ENCODE results near the gene SMIM38. TPM values are rescaled to one million over a fixed set of nuclear protein-coding genes. Genes with fewer than 3 reads are reported as not detected.

Gene SMIM38
- total RNA-seq, 1 experiment from 2014 or later = not detected

DNA sequence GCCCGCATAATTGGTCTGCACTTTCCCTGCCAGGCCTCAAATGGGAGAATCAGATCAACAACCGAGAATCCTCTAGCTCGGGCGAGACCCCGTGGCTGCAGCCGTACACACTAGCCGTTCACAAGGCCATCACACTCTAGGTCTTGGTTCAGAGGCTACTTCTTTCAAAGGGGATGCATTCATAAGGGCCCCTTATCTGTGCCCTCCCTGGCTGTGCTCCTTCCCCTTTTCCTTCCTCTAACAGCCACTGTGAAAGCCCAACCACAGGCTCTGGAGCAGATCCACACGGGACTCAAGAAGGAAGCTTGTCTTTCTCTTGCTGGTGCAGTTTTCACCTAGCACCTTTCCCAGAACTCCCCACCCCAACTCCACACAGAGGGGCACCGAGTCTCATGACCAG is 24.5 kb downstream of the SMIM38 start:
- no peak for DNase-seq
- H3K27me3 ChIP-seq = no peaks in the 10 kb centered on the region

DNA sequence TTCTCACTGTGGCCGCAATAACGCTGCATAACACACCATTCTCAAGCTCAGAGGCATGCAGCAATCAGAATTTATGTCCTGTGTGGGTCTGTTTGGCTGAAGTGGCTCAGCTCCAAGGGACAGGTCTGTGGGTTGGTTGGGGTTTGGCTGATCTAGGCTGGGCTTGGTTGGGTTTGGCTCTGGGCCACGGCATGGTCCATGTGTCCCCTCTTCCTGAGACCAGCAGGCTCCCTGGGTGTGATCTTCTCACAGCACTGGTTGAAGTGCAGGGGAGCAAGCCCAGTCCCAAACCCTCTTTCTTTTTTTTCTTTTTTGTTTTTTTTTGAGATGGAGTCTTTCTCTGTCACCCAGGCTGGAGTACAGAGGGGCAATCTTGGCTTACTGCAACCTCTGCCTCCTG is 25.0 kb downstream of the SMIM38 start:
- Histone ChIP-seq H3K36me3 (no peaks in the 10 kb centered on the region), H3K27me3 (no peaks in the 10 kb centered on the region), H3K4me3 (no peak overlapping the region), H3K9me3 (no peaks in the 10 kb centered on the region)
- DNase-seq = no peak

More for the DNA sequence above, 24.5 kb downstream of the SMIM38 start:
- Histone ChIP-seq H3K4me3 (no peak overlapping the region), H3K9me3 (no peaks in the 10 kb centered on the region), H3K36me3 (no peaks in the 10 kb centered on the region)

DNA sequence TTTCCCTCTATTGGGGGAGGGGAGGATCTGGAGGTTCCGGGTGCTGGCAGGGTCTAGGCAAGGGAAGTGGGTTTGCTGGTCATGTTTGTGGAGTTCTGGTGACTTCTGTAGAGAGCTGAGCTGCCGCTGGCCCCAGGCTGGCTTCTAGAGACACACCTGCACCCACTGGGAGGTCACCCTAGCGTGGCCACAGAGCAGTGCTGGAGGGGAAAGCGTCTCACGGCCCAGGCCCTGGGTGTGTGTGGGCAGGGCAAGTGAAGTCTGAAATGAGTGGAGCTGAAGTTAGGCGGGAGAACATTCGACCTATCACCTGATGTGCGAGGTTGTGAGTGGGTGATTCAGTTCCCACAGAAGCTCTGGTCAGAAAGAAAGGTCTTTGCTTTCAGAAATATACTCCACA is 27.9 kb downstream of the SMIM38 start:
- H3K36me3 ChIP-seq = no peaks in the 10 kb centered on the region
- no peaks in the 10 kb centered on the region for H3K27me3 ChIP-seq
- H3K4me3 ChIP-seq = no peak overlapping the region
- H3K9me3 ChIP-seq = no peaks in the 10 kb centered on the region
- no peak for DNase-seq

DNA sequence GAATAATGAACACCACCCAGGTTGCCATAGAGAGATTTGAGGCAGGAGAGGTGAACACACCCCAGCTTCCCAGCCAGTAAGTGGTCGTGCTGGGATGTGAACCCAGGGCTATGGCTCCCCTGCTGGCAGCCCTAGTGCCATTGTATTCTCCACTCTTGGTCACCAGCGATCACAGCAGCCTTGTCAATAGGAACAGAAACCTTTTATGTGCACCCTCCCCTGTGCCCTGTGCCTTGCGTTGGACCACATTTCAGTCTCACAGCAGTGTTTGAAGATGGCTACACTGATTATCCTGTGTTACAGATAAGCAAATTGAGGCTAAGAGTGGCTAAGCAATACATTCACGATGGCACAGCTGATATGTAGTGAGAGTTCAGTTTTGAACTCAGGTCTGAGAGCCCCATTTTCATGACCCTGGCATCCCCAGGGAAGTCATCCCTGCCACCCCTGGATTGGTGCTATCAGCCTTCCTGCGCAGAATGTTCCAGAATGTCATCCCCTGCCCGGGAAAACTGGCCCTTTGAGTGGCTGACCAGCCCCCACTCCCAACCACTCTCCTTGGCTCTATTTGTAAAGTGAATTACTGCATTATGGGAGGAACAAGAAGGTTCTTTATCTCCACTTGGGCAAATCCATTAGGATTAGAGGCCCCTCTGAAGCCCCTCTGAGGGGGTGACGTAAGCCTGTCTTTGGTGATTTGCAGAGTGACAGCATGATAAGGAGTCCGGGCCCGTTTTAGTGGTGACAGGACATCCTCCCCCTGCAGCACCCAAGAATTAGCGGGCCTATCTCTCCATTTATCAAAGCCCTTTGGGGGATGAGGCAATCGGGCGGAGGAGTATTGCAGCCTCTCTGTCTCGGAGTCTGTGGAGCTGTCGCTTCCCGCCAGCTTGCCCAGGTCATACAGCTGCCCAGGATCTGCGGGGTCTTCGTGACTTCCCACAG is 30.9 kb downstream of the SMIM38 start:
- DNase-seq = no peak
- Histone ChIP-seq H3K36me3 (no peaks in the 10 kb centered on the region), H3K4me3 (no peak overlapping the region)

DNA sequence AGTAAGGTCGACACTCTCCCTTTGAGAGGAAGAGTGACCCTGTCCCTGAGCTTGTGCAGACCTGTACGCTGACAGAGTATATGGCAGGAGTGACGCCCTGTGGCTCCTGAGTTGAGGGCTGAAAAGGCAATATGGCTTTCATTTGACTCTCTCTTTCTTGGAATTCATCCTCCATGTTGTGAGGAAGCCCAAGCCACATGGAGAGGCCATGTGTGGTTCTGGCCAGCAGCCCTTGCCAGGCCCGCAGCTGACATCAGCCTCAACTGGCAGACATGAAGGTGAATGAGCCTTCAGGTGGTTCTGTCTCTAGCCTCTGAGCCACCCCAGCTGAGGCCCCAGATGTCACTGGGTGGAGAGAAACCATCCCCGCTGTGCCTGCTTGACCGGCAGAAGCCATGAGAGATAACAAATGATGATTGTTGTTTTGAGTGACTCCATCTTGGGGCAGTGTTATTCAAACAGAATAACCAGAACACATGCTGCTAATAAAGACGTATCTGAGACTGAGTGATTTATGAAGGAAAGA is 31.9 kb downstream of the SMIM38 start:
- Histone ChIP-seq H3K9me3 (no peaks in the 10 kb centered on the region), H3K36me3 (no peaks in the 10 kb centered on the region)
- DNase-seq = no peak

More for the DNA sequence above, 30.9 kb downstream of the SMIM38 start:
- no peaks in the 10 kb centered on the region for H3K9me3 ChIP-seq
- H3K27me3 ChIP-seq = no peaks in the 10 kb centered on the region

DNA sequence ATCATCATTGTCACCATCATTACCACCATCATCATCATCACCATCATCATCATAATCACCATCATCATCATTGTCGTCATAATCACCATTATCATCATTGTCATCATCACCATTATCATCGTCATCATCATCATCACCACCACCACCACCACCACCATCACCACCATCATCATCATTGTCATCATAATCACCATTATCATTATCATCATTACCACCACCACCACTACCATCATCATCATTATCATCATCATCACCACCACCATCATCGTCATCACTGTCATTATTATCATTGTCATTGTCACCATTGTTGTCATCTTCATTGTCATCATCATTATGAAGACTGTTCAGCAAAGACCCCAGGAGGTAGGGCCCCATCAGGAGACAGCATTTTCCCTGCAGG is 33.3 kb downstream of the SMIM38 start:
- no peaks in the 10 kb centered on the region for H3K27me3 ChIP-seq
- H3K4me3 ChIP-seq = no peak overlapping the region
- no peaks in the 10 kb centered on the region for H3K9me3 ChIP-seq
- DNase-seq = no peak
- no peaks in the 10 kb centered on the region for H3K36me3 ChIP-seq

More for the DNA sequence above, 31.9 kb downstream of the SMIM38 start:
- Histone ChIP-seq H3K4me3 (no peak overlapping the region), H3K27me3 (no peaks in the 10 kb centered on the region)

DNA sequence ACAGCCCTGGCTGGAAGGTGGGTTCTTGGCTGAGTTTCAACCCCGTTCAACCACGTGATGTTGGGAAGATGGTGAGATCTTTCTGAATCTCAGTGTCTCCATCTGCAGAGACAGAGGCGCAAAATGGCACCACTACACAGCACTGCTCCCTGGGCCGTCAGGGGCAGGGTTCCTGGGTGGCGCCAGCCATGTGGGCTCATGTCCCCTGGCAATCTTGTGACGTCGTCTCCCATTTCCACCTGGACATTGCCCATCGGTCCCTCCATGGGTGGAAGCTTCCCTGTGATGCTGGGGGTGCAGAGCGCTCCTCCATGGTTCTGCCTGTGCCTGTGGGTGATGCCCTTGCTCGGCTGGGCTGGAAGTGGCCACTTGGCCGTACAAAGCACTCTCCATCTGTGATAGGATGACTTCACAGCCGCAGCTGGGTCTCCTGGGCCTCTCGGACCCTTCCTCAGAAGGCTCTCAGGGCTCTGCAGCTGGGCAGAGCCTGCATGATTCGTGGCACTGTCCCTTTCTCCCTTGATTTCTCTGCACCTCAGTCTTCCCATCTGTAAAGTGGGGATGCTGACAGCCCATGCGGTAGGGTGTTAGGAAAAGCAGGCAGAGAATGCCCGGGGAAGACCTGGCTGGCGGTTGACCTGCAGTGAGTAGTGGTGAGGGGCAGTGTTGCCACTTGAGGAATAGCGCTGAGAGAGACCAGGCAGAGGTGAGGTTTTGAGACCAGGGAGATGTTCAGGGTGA is 35.2 kb downstream of the SMIM38 start:
- Histone ChIP-seq H3K9me3 (no peaks in the 10 kb centered on the region), H3K27me3 (no peaks in the 10 kb centered on the region), H3K4me3 (no peak overlapping the region), H3K36me3 (no peaks in the 10 kb centered on the region)
- no peak for DNase-seq

DNA sequence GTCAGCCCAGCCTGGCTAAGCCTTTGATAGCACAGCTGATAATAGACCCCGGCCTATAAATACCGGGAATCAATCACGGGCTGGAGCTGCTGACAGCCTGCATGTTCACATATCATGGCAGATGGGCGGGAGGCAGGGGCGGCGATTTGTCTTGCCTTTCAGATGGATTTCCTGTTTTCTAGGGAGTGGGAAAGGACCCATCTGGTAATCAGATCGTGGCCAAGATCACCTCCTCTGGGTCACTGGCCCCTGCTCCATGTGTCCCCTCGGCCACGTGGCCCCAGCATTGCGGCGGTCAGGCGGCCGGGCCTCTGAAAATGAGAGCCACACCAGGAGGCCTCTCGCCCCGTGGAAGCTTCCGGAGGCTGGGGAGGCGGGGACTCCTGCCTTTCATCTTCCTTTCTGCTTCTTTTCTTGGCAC is 36.6 kb downstream of the SMIM38 start:
- no peaks in the 10 kb centered on the region for H3K9me3 ChIP-seq
- no peak overlapping the region for H3K4me3 ChIP-seq
- no peaks in the 10 kb centered on the region for H3K27me3 ChIP-seq
- no peaks in the 10 kb centered on the region for H3K36me3 ChIP-seq
- DNase-seq = no peak

DNA sequence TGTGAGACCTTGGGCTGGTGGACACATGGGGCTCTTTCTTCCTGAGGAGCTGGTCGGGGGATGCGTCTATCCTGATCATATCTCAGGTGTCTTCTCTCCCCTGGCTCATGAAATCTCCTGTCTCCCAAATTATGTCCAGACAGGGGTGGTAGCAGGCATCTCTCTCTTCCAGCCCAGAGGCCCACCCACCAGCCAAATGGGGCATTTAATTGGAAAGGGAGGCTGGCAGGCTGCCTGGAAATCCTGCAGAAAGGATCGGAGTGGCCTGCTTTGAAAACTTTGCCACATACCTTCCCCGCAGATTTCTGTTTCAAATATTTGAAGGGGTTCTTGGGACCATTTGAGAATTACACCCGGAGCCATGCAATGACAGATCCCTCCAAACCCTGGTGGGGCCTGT is 37.4 kb downstream of the SMIM38 start:
- Histone ChIP-seq H3K27me3 (no peaks in the 10 kb centered on the region), H3K4me3 (no peak overlapping the region), H3K9me3 (no peaks in the 10 kb centered on the region), H3K36me3 (no peaks in the 10 kb centered on the region)
- DNase-seq = no peak

DNA sequence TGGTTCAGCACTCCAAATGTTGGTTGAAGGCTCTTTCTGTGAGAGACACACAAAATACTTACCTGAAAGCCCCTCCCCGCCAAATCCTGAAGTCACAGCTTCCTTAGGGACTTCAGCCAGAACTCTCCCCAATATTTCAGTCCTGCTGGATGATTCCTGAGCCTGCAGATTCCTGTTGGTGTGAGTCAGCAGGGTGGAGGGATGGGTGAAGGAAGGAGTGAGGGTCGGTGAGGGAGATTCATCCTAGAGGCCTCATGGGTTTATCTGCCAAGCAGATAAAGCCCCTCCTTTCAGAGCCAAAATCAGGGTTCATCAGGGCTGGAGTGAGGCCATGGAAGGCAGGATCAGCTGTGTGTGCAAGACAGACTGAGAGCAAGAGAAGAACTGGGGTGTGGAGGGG is 37.9 kb downstream of the SMIM38 start:
- Histone ChIP-seq H3K9me3 (no peaks in the 10 kb centered on the region), H3K27me3 (no peaks in the 10 kb centered on the region), H3K4me3 (no peak overlapping the region), H3K36me3 (no peaks in the 10 kb centered on the region)
- DNase-seq = no peak

DNA sequence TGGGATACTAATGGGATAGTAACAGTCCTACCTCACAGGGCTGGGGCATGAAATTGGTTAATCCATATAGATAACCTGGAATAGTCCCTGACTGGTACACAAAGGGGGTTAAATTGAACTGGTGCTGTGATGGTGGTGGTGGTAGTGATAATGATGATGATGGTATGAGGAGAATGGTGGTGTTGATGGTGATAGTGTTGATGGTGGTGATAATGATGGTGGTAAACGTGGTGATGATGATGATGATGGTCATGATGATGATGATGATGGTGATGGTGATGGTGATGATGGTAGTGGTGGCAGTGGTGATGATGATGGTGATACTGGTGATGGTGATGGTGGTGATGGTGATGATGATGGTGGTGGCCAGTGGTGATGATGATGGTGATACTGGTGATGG is 38.7 kb downstream of the SMIM38 start:
- Histone ChIP-seq H3K27me3 (no peaks in the 10 kb centered on the region), H3K4me3 (no peak overlapping the region), H3K36me3 (no peaks in the 10 kb centered on the region), H3K9me3 (no peaks in the 10 kb centered on the region)
- DNase-seq = no peak

DNA sequence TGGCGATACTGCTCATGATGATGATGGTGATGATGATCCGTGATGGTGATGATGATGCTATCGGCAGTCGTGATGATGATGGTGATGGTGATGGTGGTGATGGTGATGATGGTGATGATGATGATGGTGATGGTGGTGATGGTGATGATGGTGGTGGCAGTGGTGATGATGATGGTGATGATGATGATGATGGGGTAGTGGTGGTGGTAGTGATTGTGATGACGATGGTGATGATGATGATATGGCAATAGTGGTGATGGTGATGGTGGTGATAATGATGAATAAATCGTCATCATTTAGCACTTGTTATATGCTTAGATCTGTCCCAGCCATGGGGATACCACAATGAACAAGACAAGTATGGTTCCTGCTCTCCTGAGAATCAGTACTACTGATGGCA is 39.2 kb downstream of the SMIM38 start:
- no peak for DNase-seq
- Histone ChIP-seq H3K9me3 (no peaks in the 10 kb centered on the region), H3K4me3 (no peak overlapping the region), H3K36me3 (no peaks in the 10 kb centered on the region), H3K27me3 (no peaks in the 10 kb centered on the region)

DNA sequence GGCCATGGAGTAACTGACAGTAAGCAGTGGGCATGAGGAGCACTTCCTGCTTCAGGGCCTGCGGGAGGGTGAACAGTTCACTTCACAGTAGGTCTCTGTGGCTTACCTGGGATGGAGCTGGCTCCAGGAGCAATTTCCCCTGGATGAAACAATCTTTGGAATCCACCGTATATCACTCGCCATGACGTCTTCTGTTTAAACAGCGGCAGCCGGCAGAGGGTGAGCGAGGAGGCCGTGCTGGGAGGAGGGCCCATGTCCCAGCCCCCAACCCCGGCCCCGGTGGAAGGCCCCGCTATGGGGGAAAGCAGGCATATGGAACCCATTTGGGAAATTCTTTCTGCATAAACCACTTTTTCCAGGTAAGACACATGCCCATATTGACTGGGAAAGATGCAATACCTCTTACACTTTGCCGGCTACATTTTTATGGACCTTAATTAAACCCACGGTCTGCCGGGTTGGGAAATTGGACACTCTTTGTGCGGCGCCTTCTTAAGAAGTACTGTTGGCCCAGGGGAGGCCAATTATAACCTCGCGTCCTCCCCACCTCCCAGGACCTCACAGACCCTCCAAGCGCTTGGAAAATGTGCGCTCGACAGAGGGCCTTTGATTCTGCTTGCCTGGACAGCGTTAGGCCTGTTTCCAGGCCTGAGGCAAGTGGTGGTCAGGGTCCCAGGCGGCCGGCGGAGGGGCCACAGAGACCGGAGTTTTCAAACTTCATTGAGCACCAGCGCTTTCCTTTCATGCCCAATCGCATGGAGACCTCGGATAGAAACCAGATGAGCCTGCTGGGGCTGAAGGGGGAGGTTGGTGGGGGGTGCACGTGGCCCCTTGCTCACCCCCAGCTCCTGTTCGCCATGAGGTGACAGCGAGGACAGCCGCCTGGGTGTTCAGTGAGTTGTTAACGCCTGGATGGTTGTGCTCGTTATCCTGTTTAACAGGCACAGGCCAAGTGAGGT is 40.4 kb downstream of the SMIM38 start:
- DNase-seq = no peak
- no peaks in the 10 kb centered on the region for H3K27me3 ChIP-seq
- no peak overlapping the region for H3K4me3 ChIP-seq
- no peaks in the 10 kb centered on the region for H3K36me3 ChIP-seq
- no peaks in the 10 kb centered on the region for H3K9me3 ChIP-seq

DNA sequence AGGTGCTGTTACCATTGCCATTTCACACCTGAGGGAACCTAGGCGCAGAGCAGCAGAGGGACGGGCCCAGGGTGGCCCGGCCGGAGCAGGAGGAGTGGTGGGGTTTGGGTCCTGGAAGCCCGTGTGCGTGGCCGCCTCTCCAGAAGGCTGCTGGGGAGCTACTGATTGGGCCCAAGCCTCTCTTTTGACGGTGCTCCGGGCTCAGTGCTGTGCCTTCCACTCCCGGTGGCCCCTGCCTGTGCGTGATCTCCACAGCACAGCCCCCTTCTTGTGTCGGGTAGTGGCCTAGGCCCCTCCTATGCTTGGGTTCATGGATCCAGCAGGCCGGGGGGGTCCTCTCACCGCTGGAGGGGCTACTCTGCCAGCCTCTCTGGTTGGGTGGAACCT is 41.0 kb downstream of the SMIM38 start:
- H3K4me3 ChIP-seq = no peak overlapping the region
- no peaks in the 10 kb centered on the region for H3K9me3 ChIP-seq
- no peaks in the 10 kb centered on the region for H3K27me3 ChIP-seq
- H3K36me3 ChIP-seq = no peaks in the 10 kb centered on the region
- no peak for DNase-seq

DNA sequence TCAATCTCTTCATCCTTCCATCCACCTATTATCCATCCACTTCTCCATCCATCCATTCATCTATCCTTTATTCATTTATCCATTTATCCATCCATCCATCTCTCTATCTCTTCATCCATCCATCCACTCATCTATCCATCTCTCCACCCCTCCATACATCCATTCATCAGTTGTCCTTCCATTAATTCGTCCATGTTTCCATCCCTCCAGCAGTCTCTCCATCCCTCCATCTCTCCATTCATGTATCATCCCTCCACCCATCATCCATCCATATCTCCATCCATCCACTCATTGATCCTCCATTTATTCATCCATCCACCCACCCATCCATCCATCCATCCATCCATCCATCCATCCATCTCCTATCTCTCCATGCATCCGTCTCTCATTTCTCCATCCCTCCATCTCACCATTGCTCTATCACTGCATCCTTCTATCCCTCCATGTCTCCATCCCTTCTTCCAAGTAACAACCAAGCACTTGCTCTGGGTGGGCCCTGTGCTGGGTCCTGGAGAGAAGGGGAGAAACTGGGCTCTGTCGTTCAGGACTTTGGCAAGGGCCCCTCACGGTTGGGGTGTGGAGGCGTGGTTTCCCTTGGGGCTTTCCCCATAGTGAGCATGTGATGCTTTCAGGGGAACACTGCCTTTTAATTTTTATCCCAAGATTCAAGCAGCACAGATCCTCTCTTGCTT is 43.3 kb downstream of the SMIM38 start:
- H3K27me3 ChIP-seq = no peaks in the 10 kb centered on the region
- no peak overlapping the region for H3K4me3 ChIP-seq
- H3K9me3 ChIP-seq = no peaks in the 10 kb centered on the region
- DNase-seq = no peak
- H3K36me3 ChIP-seq = no peaks in the 10 kb centered on the region
